ENCODE results near the gene CCDC85A.

GRCh38 chr2:56239437-56239836 is 55.6 kb downstream of the CCDC85A start:
- TF ChIP-seq CTCF (IDR thresholded peaks at IDR 0.05) (no peak), EZH2 (IDR thresholded peaks at IDR 0.05) (no peak), EZH2phosphoT487 (IDR thresholded peaks at IDR 0.05) (no peak)

All from neural progenitor cell (in vitro differentiated cells).